Lung microvascular endothelial cell (primary cell): Measurements from ENCODE around the gene POP7. TPM values are rescaled to one million over a fixed set of nuclear protein-coding genes. Genes with fewer than 3 reads are reported as not detected.
A peak's percentile ranks its signal among the peaks of the same experiment; 100 is the strongest.
"Not testable (repeated sequence)": the region's sequence is repeated elsewhere in the genome, so short reads cannot be mapped to it uniquely, and the experiment has no call there.

Experiments
- DNase-seq, 2 donors: peaks; one replicate each; pipeline versions ENCODE4 v3.0.0 to v3.0.0-alpha.2; 2010; ENCODE audit warnings: low read depth in 2 of 2
- total RNA-seq: library from RNA; depleted of rRNA; stranded (reverse); fragments of >200 nt; gene quantifications from 2 replicates; pipeline ENCODE4 v1.2.1, GENCODE V29; 2014

Gene POP7
- total RNA-seq, 1 donor from 2014 or later, result 33.3 TPM

DNA sequence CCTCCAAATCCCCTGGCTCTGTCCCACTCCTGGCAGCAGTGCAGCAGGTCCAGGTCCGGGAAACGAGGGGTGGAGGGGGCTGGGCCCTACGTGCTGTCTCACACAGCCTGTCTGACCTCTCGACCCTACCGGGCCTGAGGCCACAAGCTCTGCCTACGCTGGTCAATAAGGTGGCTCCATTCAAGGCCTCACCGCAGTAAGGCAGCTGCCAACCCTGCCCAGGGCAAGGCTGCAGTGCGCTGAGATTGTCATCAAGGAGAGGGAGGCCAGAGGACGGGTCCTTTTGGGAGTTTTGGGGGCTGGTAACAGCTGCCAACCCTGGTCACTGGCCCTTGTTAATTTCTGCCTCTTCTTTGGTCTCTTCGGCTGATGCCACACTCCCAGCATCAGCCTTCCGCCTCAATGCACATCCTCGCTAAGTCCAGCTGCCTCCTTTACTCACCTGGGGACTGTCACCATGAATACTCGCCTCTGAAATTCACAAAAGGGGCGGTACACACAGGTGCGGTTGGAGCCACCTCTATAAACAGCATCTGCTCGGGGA lies 17.9 kb downstream of the POP7 start:
- DNase-seq, result no peak

DNA sequence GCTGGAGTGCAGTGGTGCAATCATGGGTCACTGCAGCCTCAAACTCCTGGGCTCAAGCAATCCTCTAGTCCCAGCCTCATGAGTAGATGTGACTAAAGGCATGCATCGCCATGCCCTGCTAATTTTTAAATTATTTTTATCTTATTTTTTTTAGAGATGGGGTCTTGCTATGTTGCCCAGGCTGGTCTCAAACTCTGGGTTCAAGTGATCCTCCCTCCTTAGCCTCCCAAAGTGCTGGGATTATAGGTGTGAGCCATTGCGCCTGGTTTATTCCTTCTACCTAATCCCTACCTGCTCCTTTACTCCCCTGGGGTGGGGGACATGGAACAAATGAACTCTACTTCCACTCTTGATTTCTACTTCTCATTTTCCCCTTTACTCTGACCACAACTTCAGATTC lies 18.4 kb downstream of the POP7 start:
- DNase-seq, result not testable (repeated sequence)

DNA sequence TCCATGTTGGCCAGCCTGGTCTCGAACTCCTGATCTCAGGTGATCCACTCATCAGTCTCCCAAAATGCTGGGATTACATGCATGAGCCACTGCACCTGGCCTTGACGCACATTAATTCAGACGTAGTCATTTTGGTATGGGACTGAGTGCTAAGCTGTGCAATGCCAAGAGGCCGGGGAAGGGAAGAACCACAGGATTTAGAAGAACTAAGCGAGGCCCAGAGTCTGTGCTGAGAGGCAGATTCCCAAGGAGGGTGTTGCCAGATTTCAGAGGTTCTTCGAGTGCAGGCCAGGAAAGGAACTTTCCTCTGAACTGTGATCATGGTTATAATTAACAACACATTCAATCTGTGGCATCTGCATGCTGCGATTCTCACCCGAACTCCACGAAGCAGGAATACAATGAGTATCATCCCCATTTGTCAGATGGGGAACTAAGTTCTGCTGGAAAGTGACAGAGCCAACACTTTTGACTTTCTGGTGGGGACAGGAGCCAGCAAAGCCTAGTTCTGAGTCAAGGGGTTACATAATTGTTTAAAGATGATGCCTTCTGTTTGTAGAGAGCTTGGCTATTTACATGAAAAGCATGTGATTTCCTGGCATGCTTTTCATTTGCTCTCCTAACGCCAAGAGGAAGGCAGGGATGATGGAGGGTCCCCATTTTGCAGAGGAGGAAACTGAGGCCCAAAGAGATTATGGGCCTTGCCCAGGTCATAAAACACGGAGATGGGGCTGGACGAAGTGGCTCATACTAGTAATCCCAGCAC lies 21.3 kb downstream of the POP7 start:
- DNase-seq, result no peak

DNA sequence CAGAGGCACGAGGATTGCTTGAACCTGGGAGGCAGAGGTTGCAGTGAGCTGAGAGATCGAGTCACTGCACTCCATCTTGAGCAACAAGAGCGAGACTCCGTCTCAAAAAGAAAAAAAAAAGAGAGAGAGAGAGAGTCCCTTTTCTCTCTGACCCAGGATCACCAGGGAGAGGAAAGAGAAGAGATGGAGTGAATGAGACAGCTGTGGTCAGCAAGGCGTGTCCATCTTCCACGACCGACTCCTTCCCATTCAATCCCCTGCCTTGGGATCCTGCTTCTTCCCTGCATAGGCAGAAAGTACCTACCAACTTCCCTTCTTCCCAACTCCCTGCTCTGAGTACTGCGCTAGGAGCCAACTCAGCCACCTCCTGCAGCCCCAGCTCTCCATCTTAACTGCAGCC lies 22.3 kb downstream of the POP7 start:
- no peak for DNase-seq

DNA sequence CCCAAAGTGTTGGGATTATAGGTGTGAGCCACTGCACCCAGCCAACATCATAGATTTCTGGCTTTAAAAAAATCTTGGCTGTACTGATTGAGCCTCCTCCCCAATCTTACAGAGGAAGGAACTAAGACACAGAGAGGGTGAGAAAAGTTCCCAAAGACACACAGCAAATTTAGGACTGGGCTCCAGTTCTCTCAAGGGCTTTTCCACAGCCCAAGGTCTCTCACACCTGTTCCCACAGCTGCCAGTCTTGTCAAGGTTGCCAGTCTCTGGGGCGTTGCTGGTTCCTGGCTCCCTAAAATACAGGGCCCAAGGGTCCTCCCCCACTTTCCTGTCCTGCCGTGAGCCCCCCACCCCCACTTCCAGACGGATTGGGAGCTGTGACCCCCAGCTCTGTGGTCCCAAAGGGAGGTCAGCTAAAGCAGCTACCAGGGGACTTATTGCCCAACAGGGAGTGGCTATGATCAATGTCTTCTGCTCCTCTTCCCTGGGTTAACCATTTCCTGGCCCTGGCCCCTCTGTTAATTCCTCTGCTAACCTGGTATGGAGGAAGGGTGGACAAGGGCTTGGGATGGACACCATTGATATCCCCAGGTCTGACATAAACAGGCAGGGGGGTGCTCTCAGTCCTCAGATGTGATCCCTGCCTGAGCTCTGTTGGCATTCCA lies 24.3 kb downstream of the POP7 start:
- no peak for DNase-seq

DNA sequence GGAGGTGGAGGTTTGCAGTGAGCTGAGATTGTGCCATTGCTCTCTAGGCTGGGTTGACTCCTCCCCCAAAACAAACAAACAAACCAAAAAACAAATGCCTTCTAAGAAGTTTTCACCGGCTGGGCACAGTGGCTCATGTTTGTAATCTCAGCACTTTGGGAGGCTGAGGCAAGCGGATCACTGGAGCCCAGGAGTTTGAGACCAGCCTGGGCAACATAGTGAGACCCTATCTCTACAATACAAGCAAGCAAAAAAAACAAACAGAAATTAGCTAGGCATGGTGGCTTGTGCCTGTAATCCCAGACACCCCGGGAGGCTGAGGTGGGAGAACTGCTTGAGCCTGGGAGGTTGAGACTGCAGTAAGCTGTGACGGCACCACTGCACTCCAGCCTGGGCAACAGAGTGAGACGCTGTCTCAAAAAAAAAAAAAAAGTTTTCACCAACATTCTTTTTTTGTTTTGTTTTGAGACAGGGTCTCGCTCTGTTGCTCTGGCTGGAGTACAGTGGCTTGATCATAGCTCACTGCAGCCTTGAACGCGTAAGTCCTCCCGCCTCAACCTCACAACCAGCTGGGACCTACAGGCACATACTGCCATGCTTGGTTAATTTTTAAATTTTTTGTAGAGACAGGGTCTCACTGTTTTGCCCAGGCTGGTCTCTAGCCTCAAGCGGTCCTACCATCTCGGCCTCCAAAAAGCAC lies 26.2 kb downstream of the POP7 start:
- no peak for DNase-seq

DNA sequence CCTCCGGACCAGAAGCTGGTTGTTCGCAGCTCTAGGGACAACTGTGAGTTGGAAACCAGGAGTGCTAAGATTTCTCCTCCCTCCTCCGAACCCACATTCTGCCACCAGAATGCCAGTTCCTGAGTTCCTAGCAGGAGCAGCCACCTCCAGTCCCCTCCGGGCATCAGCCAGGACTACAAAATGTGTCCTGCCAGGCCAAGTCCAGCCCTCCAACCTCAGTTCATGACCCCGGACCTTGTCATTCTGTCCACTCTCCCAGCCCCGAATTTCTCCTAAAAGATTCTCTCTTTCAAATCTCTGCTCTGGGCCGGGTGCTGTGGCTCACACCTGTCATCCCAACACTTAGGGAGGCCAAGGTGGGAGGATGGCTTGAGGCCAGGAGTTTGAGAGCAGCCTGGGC lies 29.8 kb downstream of the POP7 start:
- DNase-seq, result no peak

DNA sequence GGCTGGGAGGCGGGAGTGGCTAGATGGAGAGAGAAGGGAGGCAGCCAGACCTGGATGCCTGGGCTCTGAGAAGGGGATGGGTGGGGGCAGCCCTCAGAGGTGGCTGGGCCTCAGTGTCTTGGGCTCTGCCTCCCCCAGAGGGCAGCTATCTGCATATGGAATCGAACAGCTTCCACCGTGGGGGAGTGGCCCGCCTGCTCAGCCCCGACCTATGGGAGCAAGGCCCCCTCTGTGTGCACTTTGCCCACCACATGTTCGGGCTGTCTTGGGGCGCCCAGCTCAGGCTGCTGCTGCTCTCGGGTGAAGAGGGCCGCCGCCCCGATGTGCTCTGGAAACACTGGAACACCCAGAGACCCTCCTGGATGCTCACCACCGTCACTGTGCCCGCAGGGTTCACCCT lies 30.8 kb downstream of the POP7 start:
- no peak for DNase-seq

DNA sequence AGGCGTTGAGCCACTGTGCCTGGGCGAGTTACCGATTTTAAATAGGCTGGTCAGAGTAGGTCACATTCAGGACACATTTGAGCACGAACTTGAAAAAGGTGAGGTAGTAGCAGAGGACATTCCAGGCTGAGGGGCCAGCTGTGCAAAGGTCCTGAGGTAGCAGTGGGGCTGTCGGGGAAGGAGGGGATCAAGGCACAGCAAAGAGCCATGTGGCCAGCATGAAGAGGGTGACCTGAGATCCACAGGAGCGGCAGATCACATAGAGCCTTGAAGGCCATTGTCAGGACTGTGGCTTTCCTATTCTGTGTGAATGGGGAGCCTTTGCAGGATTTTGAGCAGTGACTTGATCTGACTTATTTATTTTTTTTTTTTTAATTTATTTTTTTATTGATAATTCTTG lies 34.0 kb downstream of the POP7 start:
- DNase-seq, result no peak

DNA sequence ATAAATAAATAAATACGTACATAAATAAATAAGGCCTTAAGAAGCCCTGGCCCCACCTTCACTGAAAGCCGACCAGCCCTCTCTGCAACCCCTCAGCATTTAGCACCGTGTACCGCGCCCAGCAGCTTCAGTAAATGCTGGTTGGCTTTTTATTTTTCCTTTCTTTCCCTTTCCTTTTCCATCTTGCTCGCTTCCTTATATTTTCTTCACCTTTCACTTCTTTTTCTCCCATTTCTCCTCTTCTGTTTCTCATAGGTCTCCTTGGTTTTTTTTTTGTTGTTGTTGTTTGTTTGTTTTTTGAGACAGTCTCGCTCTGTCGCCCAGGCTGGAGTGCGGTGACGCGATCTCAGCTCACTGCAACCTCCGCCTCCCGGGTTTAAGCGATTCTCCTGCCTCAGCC lies 38.7 kb downstream of the POP7 start:
- DNase-seq, result no peak

DNA sequence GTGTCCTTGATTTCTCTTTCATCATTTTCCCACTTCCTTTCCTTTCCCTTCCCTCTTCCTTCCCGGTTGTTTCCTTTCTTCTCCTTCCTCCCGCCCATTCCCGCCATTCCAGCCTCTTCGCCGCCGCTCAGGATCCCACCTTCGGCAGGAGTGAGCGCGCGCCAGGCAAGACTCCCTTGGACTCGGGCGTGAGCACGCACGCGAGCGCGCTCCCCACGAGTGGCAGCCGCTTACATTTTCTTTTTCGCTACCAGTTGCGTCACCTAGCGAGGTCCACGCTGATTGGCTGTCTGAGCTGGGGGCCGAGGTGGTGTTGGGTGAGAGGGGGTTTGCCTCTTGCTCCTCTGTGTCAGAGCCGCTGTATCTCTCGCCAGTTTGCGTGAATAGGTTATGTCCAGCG lies 39.3 kb downstream of the POP7 start:
- DNase-seq, result peak; percentile 18 to 19

DNA sequence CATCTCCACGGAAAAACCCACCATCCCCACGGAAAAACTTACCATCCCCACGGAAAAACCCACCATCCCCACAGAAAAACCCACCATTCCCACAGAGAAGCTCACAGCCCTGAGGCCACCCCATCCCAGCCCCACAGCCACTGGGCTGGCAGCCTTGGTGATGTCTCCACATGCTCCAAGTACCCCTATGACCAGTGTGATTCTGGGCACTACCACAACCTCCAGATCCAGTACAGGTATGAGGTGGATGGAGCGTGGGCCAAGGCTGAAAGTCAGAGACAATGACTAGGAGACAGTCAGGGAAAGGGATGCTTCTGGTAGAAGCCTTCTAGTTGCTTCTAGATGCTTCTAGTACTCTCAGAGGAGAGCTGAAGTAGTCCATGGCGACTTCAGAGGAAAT lies 47.1 kb downstream of the POP7 start:
- no peak for DNase-seq

DNA sequence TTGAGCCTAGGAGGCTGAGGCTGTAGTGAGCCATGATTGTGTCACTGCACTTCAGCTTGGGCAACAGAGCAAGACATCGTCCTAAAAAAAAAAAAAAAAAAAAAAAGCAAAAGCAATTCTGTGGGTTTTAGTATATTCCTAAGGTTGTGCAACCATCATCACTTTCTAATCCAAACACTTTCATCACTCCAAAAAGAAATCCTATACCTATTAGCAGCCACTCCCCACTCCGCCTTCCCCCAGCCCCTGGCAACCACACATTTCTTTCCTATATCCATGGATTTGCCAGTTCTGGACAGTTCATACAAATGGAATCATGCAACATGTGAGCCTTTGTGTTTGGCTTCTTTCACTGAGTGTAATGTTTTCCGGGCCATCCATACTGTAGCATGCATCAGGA lies 47.8 kb downstream of the POP7 start:
- DNase-seq, result no peak

Other genes with a start within 250 kb of the POP7 start
- gene SPACDR, start 241.9 kb upstream of the POP7 start, total RNA-seq, result 0.40 and 0.44 TPM in 2 replicates
- gene TSC22D4, start 226.9 kb upstream of the POP7 start, total RNA-seq, result 21.6 and 25.8 TPM in 2 replicates
- 2.0 and 6.3 TPM in 2 replicates for gene NYAP1, start 222.2 kb upstream of the POP7 start, total RNA-seq
- gene AGFG2, start 166.9 kb upstream of the POP7 start, total RNA-seq, result 25.5 and 74.2 TPM in 2 replicates
- not detected in 2 replicates for gene SAP25, start 132.2 kb upstream of the POP7 start, total RNA-seq
- gene LRCH4, start 120.0 kb upstream of the POP7 start, total RNA-seq, result 5.8 and 6.3 TPM in 2 replicates
- under 0.01 and 0.20 TPM in 2 replicates for gene FBXO24, start 119.8 kb upstream of the POP7 start, total RNA-seq
- gene PCOLCE, start 103.8 kb upstream of the POP7 start, total RNA-seq, result 0.22 TPM in 1 of 2 replicates, not detected in the other
- 5.2 and 5.4 TPM in 2 replicates for gene MOSPD3, start 93.6 kb upstream of the POP7 start, total RNA-seq
- gene TFR2, start 64.6 kb upstream of the POP7 start, total RNA-seq, result under 0.01 TPM in 2 replicates
- not detected in 2 replicates for gene ACTL6B, start 49.7 kb upstream of the POP7 start, total RNA-seq
- 72.1 and 76.4 TPM in 2 replicates for gene GNB2, start 32.4 kb upstream of the POP7 start, total RNA-seq
- 8.1 and 14.9 TPM in 2 replicates for gene GIGYF1, start 11.9 kb upstream of the POP7 start, total RNA-seq
- gene EPO, start 14.3 kb downstream of the POP7 start, total RNA-seq, result not detected in 2 replicates
- not detected in 2 replicates for gene ZAN, start 27.5 kb downstream of the POP7 start, total RNA-seq
- 250 and 393 TPM in 2 replicates for gene EPHB4, start 121.4 kb downstream of the POP7 start, total RNA-seq
- gene SLC12A9, start 146.6 kb downstream of the POP7 start, total RNA-seq, result 34.0 and 39.3 TPM in 2 replicates
- 36.4 and 41.3 TPM in 2 replicates for gene TRIP6, start 161.3 kb downstream of the POP7 start, total RNA-seq
- 29.9 and 34.9 TPM in 2 replicates for gene SRRT, start 169.0 kb downstream of the POP7 start, total RNA-seq
- gene UFSP1, start 183.6 kb downstream of the POP7 start, total RNA-seq, result 1.5 and 2.2 TPM in 2 replicates
- gene ACHE, start 189.8 kb downstream of the POP7 start, total RNA-seq, result 1.7 and 3.4 TPM in 2 replicates
- gene MUC3A, start 243.4 kb downstream of the POP7 start, total RNA-seq, result not detected in 2 replicates